ENCODE results near the gene FAM162A.

DNA sequence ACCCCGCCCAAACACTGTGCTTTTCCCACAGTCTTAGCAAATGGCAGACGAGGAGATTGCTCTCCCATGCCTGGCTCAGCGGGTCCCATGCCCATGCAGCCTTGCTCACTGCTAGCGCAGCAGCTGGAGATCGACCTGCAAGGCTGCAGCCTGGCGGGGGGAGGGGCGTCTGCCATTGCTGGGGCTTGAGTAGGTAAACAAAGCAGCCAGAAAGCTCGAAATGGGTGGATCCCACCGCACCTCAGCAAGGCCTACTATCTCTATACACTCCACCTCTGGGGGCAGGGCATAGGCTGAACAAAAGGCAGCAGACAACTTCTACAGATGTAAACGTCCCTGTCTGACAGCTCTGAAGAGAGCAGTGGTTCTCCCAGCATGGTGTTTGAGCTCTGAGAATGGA, 59.1 kb downstream of the FAM162A start:
- no peak for TF ChIP-seq HMGA2 (CRISPR knock-in tag; IDR thresholded peaks at IDR 0.05)
- no peak for TF ChIP-seq TEAD4 (CRISPR knock-in tag; IDR thresholded peaks at IDR 0.05)
- TF ChIP-seq OVOL2 (CRISPR knock-in tag; IDR thresholded peaks at IDR 0.05; ENCODE audit: borderline replicate concordance): no peak

Data from WTC11 (cell line).